ENCODE results near the gene GPHA2. TPM values are rescaled to one million over a fixed set of nuclear protein-coding genes. Genes with fewer than 3 reads are reported as not detected.

Gene GPHA2
- total RNA-seq, 3 donors from 2014 or later = not detected

GRCh38 chr11:64933213-64933934 is 2.3 kb downstream of the GPHA2 start:
- ATAC-seq (no peak), DNase-seq (no peak)
- no peaks in the 10 kb centered on the region for H3K9me3 ChIP-seq
- H3K4me1 ChIP-seq (ENCODE audit: low read depth) = no peaks in the 10 kb centered on the region
- no peak for TF ChIP-seq CTCF (IDR thresholded peaks at IDR 0.05)
- no peak overlapping the region for H3K4me3 ChIP-seq
- intact Hi-C loops (cut with DNase I, micrococcal nuclease) = no loop called here
- peaks cover 9% of the 10 kb centered on the region for H3K36me3 ChIP-seq (ENCODE audit: low read depth)

- H3K4me1 ChIP-seq (ENCODE audit: low read depth) = no peaks in the 10 kb centered on the region
- peaks cover 9% of the 10 kb centered on the region for H3K36me3 ChIP-seq (ENCODE audit: low read depth)
- no peaks in the 10 kb centered on the region for H3K9me3 ChIP-seq
- TF ChIP-seq CTCF (IDR thresholded peaks at IDR 0.05) = no peak
- DNase-seq = no peak
- intact Hi-C loops (cut with DNase I, micrococcal nuclease) = no loop called here
- ATAC-seq = no peak
- H3K4me3 ChIP-seq = no peak overlapping the region
Measured at GRCh38 chr11:64932324-64932723, 3.4 kb downstream of the GPHA2 start.

- Histone ChIP-seq H3K9me3 (no peaks in the 10 kb centered on the region), H3K36me3 (ENCODE audit: low read depth) (peaks cover 9% of the 10 kb centered on the region), H3K4me1 (ENCODE audit: low read depth) (no peaks in the 10 kb centered on the region), H3K4me3 (no peak overlapping the region)
- DNase-seq = no peak
- intact Hi-C loops (cut with DNase I, micrococcal nuclease) = no loop called here
- ATAC-seq = no peak
- TF ChIP-seq CTCF (IDR thresholded peaks at IDR 0.05) = no peak
Measured at GRCh38 chr11:64931290-64931689, 4.4 kb downstream of the GPHA2 start.

- intact Hi-C loops (cut with DNase I, micrococcal nuclease) = no loop called here
- H3K4me1 ChIP-seq (ENCODE audit: low read depth) = peaks cover 7% of the 10 kb centered on the region
- H3K9me3 ChIP-seq = no peaks in the 10 kb centered on the region
- no peak for DNase-seq
- TF ChIP-seq CTCF (IDR thresholded peaks at IDR 0.05) = no peak
- H3K36me3 ChIP-seq (ENCODE audit: low read depth) = peaks cover 9% of the 10 kb centered on the region
- H3K4me3 ChIP-seq = no peak overlapping the region
- no peak for ATAC-seq
Measured at GRCh38 chr11:64930340-64930739, 5.4 kb downstream of the GPHA2 start.

GRCh38 chr11:64929625-64930024 is 6.1 kb downstream of the GPHA2 start:
- ATAC-seq = no peak
- intact Hi-C loops (cut with DNase I, micrococcal nuclease) = no loop called here
- TF ChIP-seq CTCF (IDR thresholded peaks at IDR 0.05) = no peak

More at GRCh38 chr11:64929625-64930024, 6.1 kb downstream of the GPHA2 start:
- DNase-seq = no peak
- H3K4me1 ChIP-seq (ENCODE audit: low read depth) = peaks cover 9% of the 10 kb centered on the region
- no peak overlapping the region for H3K4me3 ChIP-seq
- H3K36me3 ChIP-seq (ENCODE audit: low read depth) = peaks cover 9% of the 10 kb centered on the region
- no peaks in the 10 kb centered on the region for H3K9me3 ChIP-seq
